ENCODE results near the gene UMODL1. TPM values are rescaled to one million over a fixed set of nuclear protein-coding genes. Genes with fewer than 3 reads are reported as not detected.
A peak's percentile ranks its signal among the peaks of the same experiment; 100 is the strongest.

The UMODL1 gene
- polyA plus RNA-seq, 3 donors, result not detected

GRCh38 chr21:42189860-42190485 is 118.9 kb downstream of the UMODL1 start:
- no peak overlapping the region for H3K4me3 ChIP-seq (replicated peaks in 1 of 3; ENCODE audit: low read depth in 2 of 3, low read length in 3 of 3)
- no peaks in the 10 kb centered on the region for H3K79me2 ChIP-seq (ENCODE audit: insufficient read depth, low read length)
- no peaks in the 10 kb centered on the region for H3K36me3 ChIP-seq (replicated peaks in 1 of 2; ENCODE audit: control insufficient read depth in 1 of 2, insufficient read depth in 2 of 2, low read length in 2 of 2)
- Mint-ChIP-seq H3K36me3 (peaks cover 0 to 12% of the 10 kb centered on the region in 2 donors), H3K4me3 (no peak overlapping the region), H3K27me3 (ENCODE audit: low read depth in 3 of 3) (peaks cover 1 to 5% (median 2%) of the 10 kb centered on the region in 3 donors), H3K4me1 (peaks cover 83% of the 10 kb centered on the region), H3K9me3 (peaks cover 0 to 3% (median 0%) of the 10 kb centered on the region in 7 donors), H3K27ac (peak overlapping the region in 6 of 7 donors; percentile 31 to 95 (median 75))
- no peaks in the 10 kb centered on the region for H3K9me3 ChIP-seq (replicated peaks in 1 of 2; ENCODE audit: control insufficient read depth in 1 of 2, insufficient read depth in 1 of 2, low read length in 2 of 2)
- H3K4me1 ChIP-seq (ENCODE audit: control insufficient read depth in 1 of 2, insufficient read depth in 2 of 2, low read length in 2 of 2), result peaks cover 54 to 71% of the 10 kb centered on the region in 2 donors
- no peaks in the 10 kb centered on the region for H4K20me1 ChIP-seq (ENCODE audit: insufficient read depth, low read length)
- H3K4me2 ChIP-seq (replicated peaks; ENCODE audit: extremely low read depth, low read length, poor library complexity, severe bottlenecking), result no peak overlapping the region
- H2AFZ ChIP-seq (ENCODE audit: insufficient read depth, low read depth, low read length, poor library complexity, severe bottlenecking), result no peak overlapping the region
- intact Hi-C loops (cut with micrococcal nuclease), result no loop called here
- no peak for TF ChIP-seq CTCF (IDR thresholded peaks at IDR 0.05)
- H3K27ac ChIP-seq (ENCODE audit: low read depth in 1 of 2, low read length in 2 of 2), result peak overlapping the region; percentile 38 to 91
- no peak overlapping the region for H3K9ac ChIP-seq (ENCODE audit: insufficient read depth, low read length, poor library complexity, severe bottlenecking)
- no peaks in the 10 kb centered on the region for H3K27me3 ChIP-seq (ENCODE audit: control insufficient read depth in 2 of 2, insufficient read depth in 2 of 2, low read length in 2 of 2)
- no peak for DNase-seq
- WGBS (ENCODE audit: insufficient coverage), result 81% methylated on average over 11 of the region's 11 CpGs

GRCh38 chr21:42190486-42190863 is 119.4 kb downstream of the UMODL1 start:
- H3K27me3 Mint-ChIP-seq (ENCODE audit: low read depth in 3 of 3), result peaks cover 1 to 5% (median 2%) of the 10 kb centered on the region in 3 donors
- Histone ChIP-seq H3K9ac (ENCODE audit: insufficient read depth, low read length, poor library complexity, severe bottlenecking) (no peak overlapping the region), H4K20me1 (ENCODE audit: insufficient read depth, low read length) (no peaks in the 10 kb centered on the region), H3K36me3 (replicated peaks in 1 of 2; ENCODE audit: control insufficient read depth in 1 of 2, insufficient read depth in 2 of 2, low read length in 2 of 2) (no peaks in the 10 kb centered on the region), H2AFZ (ENCODE audit: insufficient read depth, low read depth, low read length, poor library complexity, severe bottlenecking) (no peak overlapping the region), H3K9me3 (replicated peaks in 1 of 2; ENCODE audit: control insufficient read depth in 1 of 2, insufficient read depth in 1 of 2, low read length in 2 of 2) (no peaks in the 10 kb centered on the region), H3K4me3 (replicated peaks in 1 of 3; ENCODE audit: low read depth in 2 of 3, low read length in 3 of 3) (no peak overlapping the region), H3K4me2 (replicated peaks; ENCODE audit: extremely low read depth, low read length, poor library complexity, severe bottlenecking) (no peak overlapping the region), H3K27me3 (ENCODE audit: control insufficient read depth in 2 of 2, insufficient read depth in 2 of 2, low read length in 2 of 2) (no peaks in the 10 kb centered on the region), H3K4me1 (ENCODE audit: control insufficient read depth in 1 of 2, insufficient read depth in 2 of 2, low read length in 2 of 2) (peaks cover 59 to 76% of the 10 kb centered on the region in 2 donors), H3K27ac (ENCODE audit: low read depth in 1 of 2, low read length in 2 of 2) (no peak overlapping the region), H3K79me2 (ENCODE audit: insufficient read depth, low read length) (no peaks in the 10 kb centered on the region)
- WGBS (ENCODE audit: insufficient coverage), result 92% methylated on average over 7 of the region's 8 CpGs
- H3K27ac Mint-ChIP-seq, result peak overlapping the region in 2 of 7 donors; percentile 22 to 60
- intact Hi-C loops (cut with micrococcal nuclease), result no loop called here
- TF ChIP-seq CTCF (IDR thresholded peaks at IDR 0.05), result no peak
- no peak overlapping the region for H3K4me3 Mint-ChIP-seq
- no peak for DNase-seq
- H3K4me1 Mint-ChIP-seq, result peaks cover 88% of the 10 kb centered on the region
- peaks cover 0 to 3% (median 0%) of the 10 kb centered on the region in 7 donors for H3K9me3 Mint-ChIP-seq
- peaks cover 0 to 13% of the 10 kb centered on the region in 2 donors for H3K36me3 Mint-ChIP-seq
